GM19395 (cell line): ENCODE measurements around the gene SLC16A11.
"Not testable (repeated sequence)": the region's sequence is repeated elsewhere in the genome, so short reads cannot be mapped to it uniquely, and the experiment has no call there.

Experiments
- ATAC-seq: cut with Tn5 transposase; IDR thresholded peaks from one replicate; pipeline ENCODE4 v1.9.1; 2021; ENCODE audit warnings: mild to moderate bottlenecking, moderate library complexity; ENCODE audit not compliant: unreplicated experiment

The SLC16A11 gene

DNA sequence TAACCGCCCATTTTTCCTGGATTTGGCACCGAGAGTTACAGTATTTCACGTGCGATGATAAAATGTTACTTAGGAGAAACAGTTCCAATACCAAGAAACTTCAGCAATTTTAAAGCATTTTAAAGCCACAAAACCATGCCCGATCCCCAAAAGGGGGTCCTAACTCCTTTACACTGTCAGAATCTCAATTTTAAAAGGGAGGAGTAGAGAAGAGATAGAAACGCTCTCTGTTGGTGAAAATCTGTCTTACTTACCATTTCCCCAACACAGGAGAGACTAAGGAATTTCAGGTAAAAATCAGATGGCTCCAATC lies 32.0 kb downstream of the SLC16A11 start:
- no peak for ATAC-seq

- no peak for ATAC-seq
These were observed 32.5 kb downstream of the SLC16A11 start for GRCh38 chr17:7011415-7011814.

DNA sequence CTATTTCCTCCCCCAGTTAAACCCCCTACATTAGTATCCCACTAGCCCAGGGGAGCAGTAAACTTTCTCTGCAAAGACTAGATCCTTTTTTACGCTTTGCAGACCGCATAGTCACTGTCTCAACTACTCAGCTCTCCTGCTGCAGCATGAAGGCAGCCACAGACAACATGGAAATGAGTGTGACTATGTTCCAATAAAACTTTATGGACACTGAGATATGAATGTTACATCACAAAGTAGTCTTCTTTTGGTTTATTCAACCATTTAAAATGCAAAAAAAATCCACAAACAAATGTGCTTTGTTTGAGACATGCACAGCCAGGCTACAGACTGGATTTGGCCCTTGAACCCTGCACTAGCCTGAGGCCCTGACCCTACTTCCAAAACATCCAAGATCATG lies 33.4 kb downstream of the SLC16A11 start:
- ATAC-seq, result no peak

DNA sequence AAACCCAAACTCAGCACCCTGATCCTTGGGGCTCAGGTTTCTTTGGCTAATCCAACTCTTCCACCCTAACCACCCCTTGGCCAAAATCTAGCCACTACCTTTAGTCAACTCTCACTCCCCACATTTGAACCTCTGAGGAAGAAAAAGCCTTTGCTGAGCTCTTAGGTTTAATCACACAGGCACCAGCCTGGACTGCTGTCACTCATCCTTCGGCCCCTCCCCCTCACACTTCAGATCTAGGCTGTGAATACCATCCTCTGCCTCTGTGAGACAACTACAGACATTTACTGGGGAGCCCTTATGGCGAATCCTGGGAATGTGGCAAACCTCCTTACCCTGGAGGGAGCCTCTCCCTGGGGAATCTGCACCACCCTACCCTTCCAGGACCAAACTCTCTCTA lies 36.7 kb downstream of the SLC16A11 start:
- no peak for ATAC-seq

DNA sequence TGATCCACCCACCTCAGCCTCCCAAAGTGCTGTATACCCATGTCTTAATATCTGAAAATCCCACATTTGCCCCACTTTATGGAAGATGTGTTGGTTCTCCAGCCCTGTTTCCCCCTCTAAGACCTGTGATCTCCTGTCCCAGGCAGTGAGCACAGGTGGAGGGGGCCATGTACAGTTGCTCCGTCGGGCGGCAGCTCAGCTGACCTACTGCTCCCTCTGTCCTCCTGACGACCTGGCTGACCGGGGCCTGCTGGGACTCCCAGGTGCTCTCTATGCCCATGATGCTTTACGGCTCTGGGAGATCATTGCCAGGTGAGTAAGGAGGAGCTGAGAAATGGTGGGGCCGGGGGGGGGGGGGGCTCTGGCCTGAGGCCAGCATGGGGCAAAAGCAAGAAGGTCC lies 38.2 kb downstream of the SLC16A11 start:
- no peak for ATAC-seq

GRCh38 chr17:7004398-7005253 lies 39.3 kb downstream of the SLC16A11 start:
- no peak for ATAC-seq

GRCh38 chr17:7003745-7004144 lies 40.1 kb downstream of the SLC16A11 start:
- ATAC-seq, result no peak

DNA sequence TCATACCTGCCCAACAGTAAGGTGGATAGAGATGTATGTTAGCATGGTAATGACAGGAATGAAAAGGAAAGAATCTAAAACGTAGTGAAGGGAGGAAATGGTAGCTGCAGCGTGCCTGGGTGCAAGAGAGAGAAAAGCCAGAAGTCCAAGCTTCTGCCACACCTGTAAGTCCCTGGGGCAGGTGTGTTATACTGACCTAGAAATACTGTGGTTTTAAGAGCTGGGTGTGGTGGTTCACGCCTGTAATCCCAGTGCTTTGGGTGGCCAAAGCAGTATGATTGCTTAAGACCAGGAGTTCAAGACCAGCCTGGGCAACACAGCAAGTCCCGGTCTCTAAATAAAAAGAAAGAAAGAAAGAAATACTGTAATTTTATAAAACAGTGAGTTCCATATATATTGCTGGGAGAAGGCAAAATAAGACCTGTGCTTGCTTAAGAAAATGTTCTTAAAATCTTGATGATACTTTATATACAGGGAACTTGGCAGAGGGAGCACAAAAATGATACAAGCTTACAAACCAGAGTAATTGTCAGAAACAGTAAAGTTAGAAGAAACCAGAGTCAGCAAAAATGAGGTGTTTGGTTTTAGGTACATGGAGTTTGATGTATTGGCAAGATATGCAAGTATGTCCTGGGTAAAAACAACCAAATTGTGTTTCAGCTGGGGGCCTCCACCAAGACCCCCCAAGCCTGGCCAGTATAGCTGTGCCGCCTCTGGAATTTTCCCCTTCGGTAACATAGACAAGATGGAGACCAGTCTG lies 41.4 kb downstream of the SLC16A11 start:
- ATAC-seq, result no peak

DNA sequence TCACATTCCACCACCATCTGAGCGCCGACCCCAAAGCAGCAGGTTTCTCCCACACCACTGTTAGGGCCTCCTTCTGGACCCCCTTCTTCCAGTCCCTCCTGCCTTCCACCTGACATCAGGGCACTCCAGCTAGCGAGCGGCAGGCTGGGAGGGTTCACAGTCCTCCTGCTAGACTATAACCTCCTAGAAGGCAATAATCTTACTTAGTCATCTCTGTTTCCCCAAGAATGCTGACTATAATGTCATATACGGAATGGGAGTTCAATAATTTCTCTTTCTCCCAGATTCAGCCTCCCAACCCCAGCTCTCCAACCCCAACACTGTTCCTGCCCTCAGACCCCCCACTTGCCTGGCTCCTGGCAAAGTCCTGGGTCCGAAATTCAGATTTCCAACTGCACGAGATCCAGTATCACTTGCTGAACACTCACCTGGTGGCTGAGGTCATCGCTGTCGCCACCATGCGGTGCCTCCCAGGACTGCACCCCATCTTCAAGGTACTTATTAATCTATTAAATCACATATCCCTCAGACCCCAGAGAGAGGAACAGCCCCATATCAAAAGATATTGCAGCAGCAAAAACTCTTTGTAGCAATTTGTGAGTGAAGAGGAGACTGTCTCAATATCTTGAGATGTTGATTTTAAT lies 42.5 kb downstream of the SLC16A11 start:
- no peak for ATAC-seq

GRCh38 chr17:6998855-6999508 lies 44.9 kb downstream of the SLC16A11 start:
- ATAC-seq, result no peak

DNA sequence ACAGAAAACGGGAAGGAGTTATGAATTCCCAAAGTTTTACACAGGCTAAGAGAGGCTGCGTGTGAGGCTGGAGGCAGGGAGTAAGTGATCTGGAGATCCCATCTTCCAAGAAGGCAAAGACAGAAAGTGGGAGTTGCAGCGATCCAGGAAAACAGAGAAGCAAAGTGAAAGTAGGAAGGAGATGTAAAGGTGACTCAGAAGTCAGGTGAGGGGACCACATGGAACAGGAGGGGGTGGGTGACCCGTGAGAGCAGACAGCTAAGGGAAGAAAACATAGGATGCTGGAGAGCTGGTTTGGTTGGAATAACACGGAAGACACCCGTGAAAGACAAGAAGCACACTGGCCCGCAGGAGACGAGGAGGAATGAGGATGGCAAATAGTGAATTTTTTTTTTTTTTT lies 46.7 kb downstream of the SLC16A11 start:
- ATAC-seq, result no peak

- no peak for ATAC-seq
These were observed 47.5 kb downstream of the SLC16A11 start for GRCh38 chr17:6996256-6997011.

DNA sequence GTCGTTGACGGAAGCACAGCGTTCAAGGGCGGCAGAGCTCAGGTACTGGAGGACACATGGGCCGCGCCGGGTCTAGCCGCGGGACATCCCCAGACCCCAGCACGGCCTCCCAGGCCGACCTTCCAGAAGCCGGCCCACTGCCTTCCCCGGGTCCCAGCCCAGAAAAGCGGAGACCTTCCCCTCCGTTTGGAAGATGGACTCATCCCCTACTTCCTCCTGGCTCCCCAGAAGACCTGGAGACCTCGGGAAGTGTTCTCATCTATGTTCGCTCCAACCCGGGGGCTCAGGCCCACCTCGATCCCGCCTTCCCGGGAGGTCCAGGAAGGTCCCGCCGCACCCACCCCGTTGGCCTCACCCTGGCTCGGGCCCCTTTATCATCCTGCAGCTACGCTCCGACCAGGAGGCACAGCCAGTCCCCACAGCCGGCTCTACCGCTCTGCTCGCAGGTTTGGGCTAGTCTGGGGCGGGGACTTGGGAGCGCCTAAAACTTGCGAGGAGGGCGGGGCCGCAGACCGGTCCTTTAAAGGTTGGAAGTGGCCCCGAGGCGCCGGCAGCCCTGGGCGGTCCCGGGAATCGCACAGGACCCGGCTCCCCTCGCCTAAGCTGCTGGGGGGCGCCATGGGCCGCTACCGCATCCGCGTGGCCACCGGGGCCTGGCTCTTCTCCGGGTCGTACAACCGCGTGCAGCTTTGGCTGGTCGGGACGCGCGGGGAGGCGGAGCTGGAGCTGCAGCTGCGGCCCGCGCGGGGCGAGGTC lies 48.2 kb downstream of the SLC16A11 start, which contains the start of gene ALOX12:
Gene ALOX12 (plus strand): TSS at position 550 of the 756 bp plus-strand sequence. CDS start 69 bp downstream, at position 619.
- ATAC-seq, result no peak

DNA sequence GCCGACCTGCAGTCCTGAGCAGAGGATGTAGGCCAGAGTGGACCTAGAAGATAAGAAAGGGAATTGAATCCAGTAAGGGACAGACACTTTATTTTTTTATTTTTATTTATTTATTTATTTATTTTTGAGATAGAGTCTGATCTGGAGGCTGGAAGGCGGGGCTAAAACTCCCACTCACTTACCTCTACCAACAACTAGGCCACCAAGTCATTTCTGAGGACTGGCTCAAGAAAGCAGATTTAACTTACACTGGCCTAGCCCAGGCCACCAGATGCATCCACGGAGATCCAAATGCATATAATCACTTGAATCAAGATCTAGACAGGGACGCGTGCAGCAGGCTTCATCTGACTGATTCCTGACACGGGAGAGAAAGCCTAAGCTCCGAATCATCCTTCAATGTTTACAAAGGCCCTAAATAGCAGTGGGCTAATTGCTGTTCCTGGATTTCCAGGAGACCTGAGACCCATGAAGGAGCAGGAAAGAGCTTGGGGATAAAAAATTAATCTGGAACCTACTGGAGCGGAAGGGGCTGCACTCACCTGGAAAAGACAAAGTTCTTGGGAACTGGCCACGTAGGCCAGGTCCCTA lies 49.1 kb downstream of the SLC16A11 start:
- ATAC-seq, result no peak

DNA sequence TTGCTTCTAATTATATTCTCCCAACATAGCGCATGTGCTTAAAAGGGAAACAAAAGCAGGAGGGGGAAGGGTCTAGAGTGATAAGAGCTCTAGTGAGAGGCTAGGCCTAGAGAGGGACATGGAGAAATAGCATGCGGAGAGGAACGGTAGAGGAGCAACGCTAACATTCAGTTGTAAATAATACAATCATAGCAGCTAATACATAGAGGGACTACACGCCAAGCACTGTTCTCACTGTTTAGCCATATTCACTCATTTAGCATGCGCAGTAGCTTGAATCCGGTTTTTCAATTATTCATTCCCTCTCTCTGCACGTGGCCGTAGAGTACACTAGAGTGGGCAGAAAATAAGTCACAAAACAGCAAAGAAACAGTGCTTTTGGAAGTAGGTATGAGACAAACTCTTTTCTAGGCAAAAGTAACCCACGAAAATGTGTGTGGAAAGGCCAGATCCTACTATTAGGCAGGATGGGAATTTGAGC lies 49.7 kb downstream of the SLC16A11 start:
- no peak for ATAC-seq

DNA sequence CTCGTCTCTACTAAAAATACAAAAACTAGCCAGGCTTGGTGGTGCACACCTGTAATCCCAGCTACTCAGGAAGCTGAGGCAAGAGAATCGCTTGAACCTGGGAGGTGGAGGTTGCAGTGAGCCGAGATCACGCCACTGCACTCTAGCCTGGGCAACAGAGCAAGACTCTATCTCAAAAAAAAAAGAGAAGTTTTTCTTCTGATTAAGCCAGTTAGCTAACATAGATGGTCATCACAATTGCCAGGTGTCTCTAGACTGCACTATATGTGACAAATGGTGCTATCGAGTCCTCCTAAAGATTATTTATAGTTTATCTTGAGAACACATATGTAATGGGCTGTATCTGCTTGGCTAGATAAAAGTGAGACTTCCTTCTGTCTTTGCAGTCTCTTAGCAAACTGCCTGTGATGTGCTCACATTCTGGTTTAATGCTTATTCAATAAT lies 50.3 kb downstream of the SLC16A11 start:
- ATAC-seq, result not testable (repeated sequence)
